Osteoblast (primary cell): ENCODE measurements around the gene LCE1B. TPM values are rescaled to one million over a fixed set of nuclear protein-coding genes. Genes with fewer than 3 reads are reported as not detected.

Experiments
- DNase-seq: peaks from one replicate; pipeline ENCODE4 v3.0.0; 2011; ENCODE audit warnings: low spot score, mixed read lengths; ENCODE audit not compliant: insufficient read length; ENCODE audit errors: missing footprints
- H2AFZ ChIP-seq: 2 replicates; pipeline ENCODE4 v1.6.0; 2011; ENCODE audit warnings: mild to moderate bottlenecking, low read length
- H3K27ac ChIP-seq: 2 replicates; pipeline ENCODE4 v1.5.1; 2011; ENCODE audit warnings: mild to moderate bottlenecking, low read depth, low read length, moderate library complexity
- H3K27me3 ChIP-seq: 2 replicates; pipeline ENCODE4 v1.6.0; 2012; ENCODE audit warnings: mild to moderate bottlenecking, control low read depth, inconsistent platforms, low read length, moderate library complexity; ENCODE audit not compliant: insufficient read depth
- H3K36me3 ChIP-seq: 2 replicates; pipeline ENCODE4 v1.5.1; 2011; ENCODE audit warnings: mild to moderate bottlenecking, low read length, control low read depth, moderate library complexity; ENCODE audit not compliant: insufficient read depth
- H3K4me1 ChIP-seq: 2 replicates; pipeline ENCODE4 v1.5.1; 2011; ENCODE audit warnings: mild to moderate bottlenecking, low read length, control low read depth, moderate library complexity; ENCODE audit not compliant: insufficient read depth
- H3K4me2 ChIP-seq: 2 replicates; pipeline ENCODE4 v1.6.0; 2011; ENCODE audit warnings: mild to moderate bottlenecking, low read length; ENCODE audit not compliant: insufficient read depth
- H3K4me3 ChIP-seq: fragments of 200-600 bp; sonication (generic); 3 replicates; pipeline ENCODE4 v1.5.1; 2012; ENCODE audit warnings: mild to moderate bottlenecking, low read length, inconsistent platforms; ENCODE audit not compliant: insufficient read depth
- H3K79me2 ChIP-seq: 2 replicates; pipeline ENCODE4 v1.6.0; 2012; ENCODE audit warnings: mild to moderate bottlenecking, low read length, control low read depth, inconsistent platforms; ENCODE audit not compliant: insufficient read depth
- H3K9me3 ChIP-seq: 2 replicates; pipeline ENCODE4 v1.5.1; 2011; ENCODE audit warnings: low read depth, low read length, control low read depth
- H4K20me1 ChIP-seq: 2 replicates; pipeline ENCODE4 v1.6.0; 2012; ENCODE audit warnings: mild to moderate bottlenecking, low read length, control low read depth; ENCODE audit not compliant: insufficient read depth
- CTCF ChIP-seq: IDR thresholded peaks from 2 replicates; pipeline ENCODE4 v1.5.1; 2011; ENCODE audit warnings: mild to moderate bottlenecking, low read depth, low read length, moderate library complexity; ENCODE audit errors: extremely low read depth
- total RNA-seq: library from RNA; depleted of rRNA; stranded (reverse); fragments of >200 nt; gene quantifications from 2 replicates; pipeline ENCODE4 v1.2.3, GENCODE V29; 2012

LCE1B gene
- total RNA-seq, 1 donor = not detected

GRCh38 chr1:152806576-152806975 lies 5.2 kb upstream of the LCE1B start, which contains the start of gene LCE1C:
Gene LCE1C (minus strand): TSS chr1:152806651. CDS start chr1:152805478, 1,173 bp downstream.
- Histone ChIP-seq H3K4me3 (no peak within 1 kb of the TSS), H3K79me2 (no peaks in the 10 kb centered on the region), H3K27me3 (no peaks in the 10 kb centered on the region), H3K36me3 (no peaks in the 10 kb centered on the region), H3K4me1 (no peaks in the 10 kb centered on the region), H3K4me2 (no peak within 1 kb of the TSS), H2AFZ (no peak within 1 kb of the TSS), H3K27ac (no peak within 1 kb of the TSS), H4K20me1 (no peaks in the 10 kb centered on the region), H3K9me3 (no peaks in the 10 kb centered on the region)
- TF ChIP-seq CTCF = no peak
- no peak for DNase-seq

- Histone ChIP-seq H3K4me1 (no peaks in the 10 kb centered on the region), H3K27me3 (no peaks in the 10 kb centered on the region), H3K9me3 (no peaks in the 10 kb centered on the region), H4K20me1 (no peaks in the 10 kb centered on the region), H3K36me3 (no peaks in the 10 kb centered on the region), H3K4me3 (no peak overlapping the region), H2AFZ (no peak overlapping the region), H3K27ac (no peak overlapping the region), H3K4me2 (no peak overlapping the region), H3K79me2 (no peaks in the 10 kb centered on the region)
- DNase-seq = no peak
- TF ChIP-seq CTCF = no peak
These were observed 721 bp upstream of the LCE1B start for GRCh38 chr1:152811050-152811449.

GRCh38 chr1:152817309-152817708 lies 5.5 kb downstream of the LCE1B start:
- Histone ChIP-seq H3K4me2 (no peak overlapping the region), H3K79me2 (no peaks in the 10 kb centered on the region), H3K27me3 (no peaks in the 10 kb centered on the region), H3K27ac (no peak overlapping the region), H3K4me3 (no peak overlapping the region), H4K20me1 (no peaks in the 10 kb centered on the region), H3K36me3 (no peaks in the 10 kb centered on the region), H3K9me3 (no peaks in the 10 kb centered on the region), H3K4me1 (no peaks in the 10 kb centered on the region), H2AFZ (no peak overlapping the region)
- TF ChIP-seq CTCF = no peak
- DNase-seq = no peak

- Histone ChIP-seq H3K4me1 (no peaks in the 10 kb centered on the region), H4K20me1 (no peaks in the 10 kb centered on the region), H3K27ac (no peak overlapping the region), H3K79me2 (no peaks in the 10 kb centered on the region), H3K9me3 (no peaks in the 10 kb centered on the region), H3K4me3 (no peak overlapping the region), H3K4me2 (no peak overlapping the region), H3K36me3 (no peaks in the 10 kb centered on the region), H2AFZ (no peak overlapping the region), H3K27me3 (no peaks in the 10 kb centered on the region)
- no peak for DNase-seq
- no peak for TF ChIP-seq CTCF
These were observed 11.5 kb downstream of the LCE1B start for GRCh38 chr1:152823294-152823693.
